Measurements from ENCODE around the gene PRKD2. TPM values are rescaled to one million over a fixed set of nuclear protein-coding genes. Genes with fewer than 3 reads are reported as not detected.

The PRKD2 gene
- 31.7 and 33.1 TPM in 2 replicates for total RNA-seq

DNA sequence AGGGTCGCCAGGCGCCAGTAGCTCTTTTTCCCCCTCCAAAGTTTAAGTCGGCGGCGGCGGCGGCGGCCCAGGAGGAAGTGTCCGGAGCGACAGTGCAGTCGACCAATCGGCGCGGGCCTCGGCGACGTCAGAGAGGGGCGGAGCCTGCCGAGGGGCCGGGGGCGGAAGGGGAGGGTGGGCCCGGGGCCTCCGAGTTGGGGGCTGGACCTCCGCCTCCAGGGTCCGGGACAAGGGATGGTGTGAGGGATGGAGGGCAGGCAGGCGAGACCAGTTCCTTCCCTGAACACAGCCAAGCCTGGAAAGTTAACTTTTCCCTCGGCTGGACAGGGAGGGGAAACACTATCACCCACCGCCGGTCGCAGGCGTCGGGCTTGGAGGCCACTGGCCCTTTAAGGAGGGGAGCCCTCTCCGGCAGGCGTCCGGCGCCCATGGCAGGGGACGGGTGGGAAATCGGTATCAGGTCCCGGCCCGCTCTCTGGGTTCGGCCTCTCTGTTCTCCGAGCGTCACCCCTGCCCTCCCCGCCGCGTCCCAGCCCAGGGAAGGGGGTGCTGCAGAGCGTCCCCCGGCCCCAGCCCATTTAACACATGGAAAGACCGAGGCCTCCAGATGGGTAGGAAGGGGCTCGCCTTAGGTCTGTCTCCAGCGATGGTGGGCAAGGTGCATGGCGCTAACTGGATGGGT is at the start of gene PRKD2:
Gene PRKD2, minus strand, starts transcription at position 81 of the 682 bp plus-strand sequence. CDS start 744 bp downstream, outside the sequence.

DNA sequence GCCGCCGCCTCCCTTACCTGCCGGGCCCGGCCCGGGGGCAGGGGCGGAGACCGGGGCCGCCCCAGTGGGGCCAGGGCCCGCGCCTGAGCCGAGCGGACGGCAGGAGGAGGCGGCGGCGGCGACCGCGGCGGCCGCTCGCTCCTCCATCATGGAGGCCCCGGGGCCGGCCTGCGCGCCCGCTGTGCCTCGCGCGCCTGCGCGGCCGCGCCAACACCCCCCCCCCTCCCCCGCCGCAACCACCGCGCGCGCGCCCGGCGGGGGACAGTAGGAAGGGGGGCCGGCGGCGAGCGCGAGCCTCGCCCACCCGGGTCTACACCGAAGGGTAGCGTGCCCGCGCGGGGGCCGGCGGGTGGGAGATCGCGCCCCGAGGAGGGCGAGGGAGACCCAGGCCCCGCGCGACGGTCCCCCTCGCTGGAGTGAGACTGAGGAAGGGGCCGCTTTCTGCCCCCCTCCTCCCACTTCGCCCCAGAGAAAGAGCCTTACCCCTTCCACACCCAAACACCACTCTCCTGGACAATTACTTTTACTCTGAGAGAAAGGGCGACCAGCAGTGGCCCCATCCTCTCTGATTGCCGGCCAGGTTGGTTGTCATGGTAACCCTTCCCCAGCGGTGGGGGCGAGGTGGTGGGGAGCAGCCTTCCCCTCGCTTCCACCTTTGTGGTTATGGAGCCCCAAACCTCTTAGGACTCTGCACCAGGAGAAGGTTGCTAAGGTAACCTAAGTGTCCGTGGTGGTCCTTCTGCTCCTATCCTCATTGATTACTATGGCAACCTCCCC is 29.6 kb upstream of the PRKD2 start, which contains the start of gene STRN4:
Gene STRN4, minus strand, starts transcription at position 170 of the 777 bp plus-strand sequence. Its CDS starts 20 bp downstream, at position 150.

DNA sequence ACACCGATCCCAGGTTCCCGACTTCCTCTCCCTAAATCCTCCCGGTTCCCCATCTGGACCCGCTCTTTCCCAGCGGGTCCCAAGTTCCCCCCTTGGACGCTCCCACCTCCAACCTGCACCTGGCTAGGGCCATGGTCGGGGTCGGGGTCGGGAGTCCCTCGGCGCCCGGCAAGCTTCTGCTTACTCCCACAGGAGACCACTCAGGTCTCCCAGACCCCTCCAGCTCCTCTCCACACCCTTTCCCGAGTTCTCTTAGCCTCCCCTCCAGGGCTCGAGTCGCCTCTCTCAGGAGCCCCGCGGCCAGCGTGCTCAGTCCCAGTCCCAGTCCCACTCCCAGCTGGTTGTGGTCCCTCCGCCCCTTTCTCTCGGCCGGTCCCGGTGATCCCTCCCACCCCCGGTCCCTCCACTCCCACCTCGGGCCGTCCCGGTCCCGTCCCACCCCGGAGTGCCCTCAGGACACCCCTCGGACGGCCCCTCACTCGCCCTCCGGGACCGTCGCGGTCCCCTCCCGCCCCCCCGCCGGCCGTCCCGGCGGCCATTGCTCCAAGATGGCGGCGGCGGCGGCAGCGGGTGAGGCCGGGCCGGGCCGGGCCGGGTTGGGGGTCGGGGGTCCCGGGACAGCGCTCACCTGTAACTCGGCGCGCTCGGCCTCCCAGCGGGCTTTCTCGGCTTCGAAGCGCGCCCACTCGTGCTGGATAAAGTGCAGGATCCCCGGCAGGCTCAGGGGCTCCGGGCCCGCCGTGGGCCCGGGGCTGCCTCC is 28.8 kb upstream of the PRKD2 start, which contains the start of gene FKRP:
Gene FKRP, plus strand, starts transcription at position 537 of the 760 bp plus-strand sequence. CDS start 9,394 bp downstream, outside the sequence.

DNA sequence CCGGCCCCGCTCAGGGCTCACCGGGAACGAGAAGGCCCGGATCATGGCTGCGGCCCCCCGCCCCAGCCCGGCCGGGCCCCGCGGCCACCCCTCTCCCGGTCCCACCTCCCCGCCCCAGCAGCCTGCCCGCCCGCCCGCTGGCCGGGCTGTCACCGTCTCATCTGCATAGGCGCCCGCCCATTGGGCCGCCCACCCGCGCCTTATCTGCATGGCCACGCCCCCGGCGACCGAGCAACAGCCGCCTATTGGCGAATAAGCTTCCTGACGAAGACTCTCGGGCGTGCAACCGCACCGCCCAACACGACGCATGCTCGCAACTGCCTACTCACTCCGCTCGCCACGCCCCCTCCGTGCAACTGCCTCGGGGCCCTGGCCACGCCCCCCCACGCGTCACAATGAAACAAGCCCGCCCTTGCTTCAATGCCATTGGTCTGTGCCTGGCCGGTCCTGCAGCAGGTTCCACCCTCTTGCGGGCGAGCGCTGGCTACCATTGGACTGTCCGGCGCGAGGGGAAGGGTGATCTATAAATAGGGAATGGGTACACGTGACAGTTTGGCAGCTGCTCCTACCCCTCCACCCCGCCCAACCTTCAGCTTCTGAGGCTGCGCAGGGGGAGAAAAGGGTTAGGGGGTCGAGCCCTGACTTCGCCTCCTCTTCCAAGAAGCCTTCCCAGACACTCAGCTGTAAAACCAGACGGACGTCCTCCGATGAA is 55.7 kb downstream of the PRKD2 start, which contains the start of gene DACT3:
Gene DACT3, minus strand, starts transcription at position 163 of the 712 bp plus-strand sequence. Its CDS starts 118 bp downstream, at position 45.

DNA sequence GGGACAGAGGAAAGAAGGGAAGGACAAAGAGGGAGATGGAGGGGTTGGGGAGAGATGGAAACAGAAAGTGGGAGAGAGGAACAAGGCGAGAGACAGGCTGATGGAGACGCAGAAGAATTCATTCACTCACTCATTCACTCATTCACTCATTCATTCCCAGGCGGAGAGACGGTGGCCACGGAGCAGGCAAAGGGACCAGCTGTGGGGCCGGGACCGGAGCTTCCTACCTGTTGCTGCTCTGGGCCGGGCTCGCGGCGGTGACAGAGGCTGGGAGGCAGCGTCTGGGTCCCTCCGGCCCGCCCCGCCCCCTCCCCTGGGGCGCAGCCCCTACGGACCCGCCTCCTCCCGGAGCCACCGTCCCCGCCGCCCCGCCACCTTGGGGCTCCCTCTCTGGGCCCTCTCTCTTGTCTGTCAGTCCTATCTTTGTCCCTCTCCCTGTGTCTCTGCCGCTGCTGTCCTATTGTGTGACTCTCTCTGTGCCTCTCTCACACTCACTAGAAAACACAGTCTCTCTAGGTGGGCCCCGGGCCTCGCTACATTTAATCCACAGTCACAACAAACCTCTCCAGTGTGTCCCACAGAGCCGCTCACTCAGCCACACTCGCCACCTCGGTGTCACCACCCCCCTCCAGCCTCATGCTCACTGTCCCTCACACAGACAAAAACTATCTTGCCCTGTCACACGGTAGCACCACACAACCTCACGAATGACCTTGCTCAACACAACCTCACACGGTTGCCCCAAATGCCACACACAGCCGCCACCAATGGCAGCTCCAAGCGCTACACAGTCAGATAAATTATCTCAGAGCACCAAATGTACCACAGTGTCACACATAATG is 80.8 kb downstream of the PRKD2 start, which contains the start of gene GNG8:
Gene GNG8, minus strand, starts transcription at position 283 of the 842 bp plus-strand sequence. CDS start 1,520 bp downstream, outside the sequence.

DNA sequence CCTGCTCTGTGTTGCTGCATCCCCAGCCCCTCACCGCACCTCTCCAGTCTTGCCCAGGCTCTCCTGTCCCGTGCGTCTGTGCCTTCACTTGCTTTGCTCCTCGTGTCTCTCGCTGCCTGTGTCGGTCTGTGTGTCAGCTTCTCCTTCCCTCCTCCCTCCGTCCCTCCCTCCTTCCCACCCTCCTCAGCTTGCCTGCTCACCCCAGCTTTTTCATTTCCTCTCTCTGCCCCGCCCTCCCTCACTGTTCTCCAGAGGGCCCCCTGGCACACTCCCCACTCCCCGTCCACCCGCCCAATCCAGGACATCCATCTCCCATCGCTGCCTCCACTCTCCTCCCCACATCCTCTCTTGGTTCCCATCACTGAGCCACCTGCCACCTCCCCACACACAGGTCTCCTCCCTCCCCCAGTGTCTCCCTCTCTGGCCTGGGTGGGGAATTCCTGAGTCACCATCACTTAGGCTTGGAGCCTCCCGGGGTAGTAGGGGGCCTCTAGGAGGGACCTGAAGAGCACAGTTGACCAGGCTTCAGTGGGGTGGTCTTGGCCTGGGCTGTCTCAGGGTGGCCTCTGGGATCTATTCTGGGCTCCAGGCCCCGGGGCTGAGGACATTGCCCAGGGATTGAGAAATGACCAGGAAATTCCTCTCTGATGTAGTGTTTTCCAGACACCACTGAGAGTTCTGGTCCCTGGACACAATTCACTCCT is 91.8 kb downstream of the PRKD2 start, which contains the start of gene PTGIR:
Gene PTGIR, minus strand, starts transcription at position 132 of the 704 bp plus-strand sequence. CDS start 864 bp downstream, outside the sequence.

Small RNAs within 50 kb of the gene (small RNA-seq; reads per million reads assigned to genes)
- gene MIR320E, result 0.28 reads per million
- gene RF00019, result not detected
- gene RN7SL364P, result not detected

Other genes with a start within 250 kb of the PRKD2 start
- gene PNMA8A, start 245.6 kb downstream of the PRKD2 start, total RNA-seq, result 1.9 and 7.3 TPM in 2 replicates
- 0.13 and 0.14 TPM in 2 replicates for gene PNMA8B, start 221.2 kb downstream of the PRKD2 start, total RNA-seq
- 263 and 299 TPM in 2 replicates for gene CALM3, start 115.8 kb downstream of the PRKD2 start, total RNA-seq
- 0.86 and 3.7 TPM in 2 replicates for gene PTGIR, start 92.0 kb downstream of the PRKD2 start, total RNA-seq
- not detected in 2 replicates for gene GNG8, start 80.9 kb downstream of the PRKD2 start, total RNA-seq
- gene DACT3, start 55.9 kb downstream of the PRKD2 start, total RNA-seq, result 0.14 and 1.2 TPM in 2 replicates
- gene FKRP, start 28.9 kb upstream of the PRKD2 start, total RNA-seq, result 18.2 and 20.4 TPM in 2 replicates
- 67.9 and 69.9 TPM in 2 replicates for gene STRN4, start 29.3 kb upstream of the PRKD2 start, total RNA-seq
- gene SLC1A5, start 71.5 kb upstream of the PRKD2 start, total RNA-seq, result 63.4 and 77.5 TPM in 2 replicates
- gene AP2S1, start 133.7 kb upstream of the PRKD2 start, total RNA-seq, result 179 and 185 TPM in 2 replicates
- gene ARHGAP35, start 143.9 kb upstream of the PRKD2 start, total RNA-seq, result 34.2 and 39.7 TPM in 2 replicates

Data from thoracic aorta endothelial cell (primary cell).